Activated CD8-positive, alpha-beta memory T cell treated with anti-CD3 and anti-CD28 coated beads, Interleukin-2, amount 50 U/mL, for 48 hours (primary cell): Measurements from ENCODE around the gene TTYH2.

ENCODE experiments used
- DNase-seq: peaks from one replicate; pipeline ENCODE4 v3.0.0-alpha.2; 2020

The TTYH2 gene

GRCh38 chr17:74196541-74197317, 16.6 kb upstream of the TTYH2 start:
- no peak for DNase-seq

- no peak for DNase-seq
Measured at GRCh38 chr17:74197801-74198200, 15.6 kb upstream of the TTYH2 start.

DNA sequence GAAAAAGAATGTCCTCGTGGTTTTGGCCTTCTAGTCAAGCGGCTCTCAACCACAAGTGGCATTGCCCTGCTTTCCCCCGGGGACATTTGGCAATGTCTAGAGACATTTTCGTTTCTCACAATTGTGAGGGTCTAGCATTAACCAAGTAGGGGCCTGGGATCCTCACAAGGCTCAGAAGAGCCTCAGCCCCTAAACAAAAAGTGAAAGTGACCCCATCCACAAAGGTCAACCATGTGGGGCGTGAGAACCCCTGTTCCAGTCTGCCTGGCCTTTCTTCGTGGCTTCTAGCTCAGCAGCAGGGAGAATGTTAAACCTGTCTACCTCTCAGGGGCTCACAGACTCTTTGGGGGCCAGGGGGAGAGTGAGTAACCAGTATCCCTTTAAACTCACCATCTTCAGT, 14.7 kb upstream of the TTYH2 start:
- DNase-seq, result peak; percentile 47

GRCh38 chr17:74199306-74200092, 13.9 kb upstream of the TTYH2 start:
- peak; percentile 90 for DNase-seq

GRCh38 chr17:74200112-74200511, 13.3 kb upstream of the TTYH2 start:
- DNase-seq, result no peak

DNA sequence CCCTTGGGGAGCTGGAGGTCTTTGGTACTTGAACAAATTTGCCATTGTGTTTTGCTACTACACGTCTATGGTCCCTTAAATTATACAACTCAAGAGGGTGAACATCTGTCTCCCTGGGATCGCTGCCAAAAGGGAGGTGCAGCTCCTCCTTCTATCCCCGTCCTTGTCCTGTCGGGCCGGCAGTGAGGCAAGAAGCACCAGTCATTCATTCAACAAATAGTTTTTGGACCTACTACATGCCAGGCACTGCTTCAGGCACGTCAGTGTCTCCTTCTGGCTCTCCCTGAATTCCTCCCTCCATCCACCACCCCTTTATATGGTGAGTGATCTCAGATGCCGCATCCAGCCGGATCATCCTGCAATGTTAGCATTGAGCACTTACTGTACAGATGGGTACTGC, 12.1 kb upstream of the TTYH2 start:
- no peak for DNase-seq

DNA sequence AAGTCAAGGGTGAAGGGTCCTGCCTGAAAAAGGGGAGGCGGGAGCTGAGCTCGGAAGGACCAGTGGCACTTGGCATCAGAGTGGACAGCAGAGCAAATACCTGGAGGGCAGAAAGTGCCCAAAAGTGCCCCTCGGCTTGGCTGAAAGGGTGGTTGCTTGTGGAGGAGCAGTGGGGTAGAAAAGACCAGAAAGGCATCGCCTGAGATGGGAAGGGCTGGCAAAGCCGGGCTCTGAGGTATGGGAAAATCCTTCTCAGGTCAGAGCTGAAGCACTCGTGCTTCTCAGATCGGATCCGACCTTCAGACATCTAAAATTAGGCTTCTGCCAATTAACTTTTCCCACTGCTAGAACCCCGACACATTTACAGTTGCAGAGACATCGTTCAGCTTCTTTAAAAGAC, 11.4 kb upstream of the TTYH2 start:
- peak; percentile 43 for DNase-seq

GRCh38 chr17:74202938-74203337, 10.4 kb upstream of the TTYH2 start:
- no peak for DNase-seq

DNA sequence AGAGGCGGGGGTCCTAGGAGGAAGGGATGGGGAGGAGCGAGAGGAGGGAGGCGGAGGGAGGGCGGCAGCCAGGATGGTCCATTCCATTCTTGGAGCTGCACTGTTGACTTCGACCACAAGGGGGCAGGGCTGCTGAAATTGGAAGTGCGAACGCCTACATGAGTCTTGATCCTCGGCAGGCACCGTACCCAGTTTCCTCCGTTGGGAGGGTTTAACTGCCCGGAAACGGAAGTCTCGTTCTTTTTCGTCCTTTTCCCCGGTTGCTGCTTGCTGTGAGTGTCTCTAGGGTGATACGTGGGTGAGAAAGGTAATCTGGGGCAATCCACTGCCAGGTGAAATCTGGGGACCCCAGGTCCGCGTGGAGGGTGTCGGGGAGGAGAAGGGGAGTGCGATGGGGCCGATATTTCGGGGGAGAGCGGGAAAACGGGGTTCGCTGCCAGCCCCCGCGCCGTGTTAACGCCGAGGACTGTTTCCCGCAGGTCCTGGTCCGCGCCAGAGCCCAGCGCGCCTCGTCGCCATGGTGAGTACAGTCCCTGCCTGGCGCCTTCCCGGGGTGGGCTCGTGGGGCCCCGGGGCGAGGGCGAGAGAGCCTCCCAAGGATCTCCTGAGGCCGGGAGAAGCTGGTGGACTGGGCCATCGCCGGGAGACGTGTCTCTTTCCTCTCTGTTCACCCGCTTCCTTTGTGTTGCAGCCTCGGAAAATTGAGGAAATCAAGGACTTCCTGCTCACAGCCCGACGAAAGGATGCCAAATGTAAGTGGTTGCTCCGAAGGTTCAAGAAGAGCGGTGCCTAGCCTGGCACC, 9.7 kb upstream of the TTYH2 start, which contains the start of gene RPL38:
Gene RPL38 (plus strand): TSS at position 240 of the 802 bp plus-strand sequence. CDS start 278 bp downstream, at position 518.
- peak; percentile 99 for DNase-seq

- DNase-seq, result peak; percentile 54
Measured at GRCh38 chr17:74204474-74204873, 8.9 kb upstream of the TTYH2 start.

GRCh38 chr17:74205274-74205673, 8.1 kb upstream of the TTYH2 start:
- DNase-seq, result peak; percentile 57

DNA sequence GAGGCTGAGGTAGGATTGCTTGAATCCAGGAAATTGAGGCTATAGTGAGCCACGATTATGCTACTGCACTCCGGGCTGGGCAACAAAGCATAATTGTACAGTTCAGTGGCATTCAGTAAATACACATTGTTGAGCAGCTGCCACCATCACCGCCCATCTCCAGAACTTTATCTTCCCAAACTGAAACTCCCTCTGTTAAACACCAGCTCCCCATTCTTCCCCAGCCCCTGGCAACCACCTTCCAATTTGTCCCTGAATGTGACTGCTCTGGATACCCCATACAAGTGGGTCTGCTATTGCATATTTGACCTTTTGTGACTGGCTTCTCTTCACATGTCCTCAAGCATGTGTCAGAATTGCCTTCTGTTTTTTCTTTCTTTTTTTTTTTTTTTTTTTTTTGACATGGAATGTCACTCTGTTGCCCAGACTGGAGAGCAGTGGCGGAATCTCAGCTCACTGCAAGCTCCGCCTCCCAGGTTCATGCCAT, 7.0 kb upstream of the TTYH2 start:
- DNase-seq, result no peak

DNA sequence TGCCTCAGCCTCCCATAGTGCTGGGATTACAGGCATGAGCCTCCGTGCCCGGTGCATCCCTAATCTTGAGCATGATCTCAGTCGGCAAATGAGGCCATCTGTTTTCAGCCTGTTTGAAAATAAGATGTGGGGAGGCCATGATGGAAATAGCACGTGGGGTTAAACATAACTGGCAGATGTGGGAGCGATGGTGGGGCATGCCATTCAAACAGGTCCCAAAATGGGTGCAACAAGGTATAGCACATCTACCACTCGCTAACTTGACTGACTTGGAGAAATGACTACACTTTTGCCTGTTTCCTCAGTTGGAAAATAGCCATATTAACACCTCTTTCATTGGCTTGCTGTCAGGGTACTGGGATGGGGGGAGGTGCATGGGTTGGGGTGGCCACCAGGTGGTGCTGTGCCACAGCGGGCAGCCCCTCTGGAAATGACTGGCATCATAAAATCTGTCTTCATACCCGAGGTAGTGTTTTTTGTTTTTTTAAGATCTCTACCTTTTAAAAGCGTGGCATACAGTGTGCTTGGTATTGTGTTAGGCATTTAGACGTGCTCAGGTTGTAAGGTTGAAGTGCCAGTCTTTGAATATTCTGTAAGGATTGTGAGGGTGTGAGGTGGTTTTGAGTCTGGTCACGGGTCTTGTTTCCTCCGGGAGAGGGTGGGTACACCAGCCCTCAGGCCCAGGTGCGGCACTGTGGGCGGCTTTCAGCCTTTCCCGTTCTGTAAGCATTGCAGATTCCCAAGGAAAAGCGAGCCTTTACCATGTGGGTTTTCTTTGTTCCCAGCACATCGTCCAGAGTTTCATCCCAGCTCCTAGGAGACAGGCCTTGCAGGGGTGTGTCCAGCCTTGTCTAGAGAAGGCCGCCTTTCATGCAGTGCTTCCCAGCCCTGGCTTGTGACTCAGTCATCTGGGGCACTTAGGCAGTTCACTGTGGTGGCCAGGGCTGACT, 2.9 kb upstream of the TTYH2 start:
- peak; percentile 89 for DNase-seq

GRCh38 chr17:74211141-74211911, 2.0 kb upstream of the TTYH2 start:
- peak; percentile 80 for DNase-seq

DNA sequence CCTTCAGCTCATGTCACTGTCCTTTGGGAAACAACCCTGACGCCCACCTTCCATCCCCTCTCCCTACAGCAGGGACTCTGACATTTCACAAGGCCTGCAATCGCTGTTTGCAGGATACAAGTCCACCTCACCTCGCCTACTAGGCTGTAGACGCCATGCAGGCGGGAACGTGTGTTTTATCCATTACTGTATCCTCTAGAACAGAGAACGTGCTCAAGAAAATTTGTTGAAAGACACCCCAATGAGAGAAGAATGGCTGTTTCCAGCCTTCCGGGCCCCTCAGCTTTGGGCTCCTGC, 1.5 kb upstream of the TTYH2 start:
- peak; percentile 75 for DNase-seq

DNA sequence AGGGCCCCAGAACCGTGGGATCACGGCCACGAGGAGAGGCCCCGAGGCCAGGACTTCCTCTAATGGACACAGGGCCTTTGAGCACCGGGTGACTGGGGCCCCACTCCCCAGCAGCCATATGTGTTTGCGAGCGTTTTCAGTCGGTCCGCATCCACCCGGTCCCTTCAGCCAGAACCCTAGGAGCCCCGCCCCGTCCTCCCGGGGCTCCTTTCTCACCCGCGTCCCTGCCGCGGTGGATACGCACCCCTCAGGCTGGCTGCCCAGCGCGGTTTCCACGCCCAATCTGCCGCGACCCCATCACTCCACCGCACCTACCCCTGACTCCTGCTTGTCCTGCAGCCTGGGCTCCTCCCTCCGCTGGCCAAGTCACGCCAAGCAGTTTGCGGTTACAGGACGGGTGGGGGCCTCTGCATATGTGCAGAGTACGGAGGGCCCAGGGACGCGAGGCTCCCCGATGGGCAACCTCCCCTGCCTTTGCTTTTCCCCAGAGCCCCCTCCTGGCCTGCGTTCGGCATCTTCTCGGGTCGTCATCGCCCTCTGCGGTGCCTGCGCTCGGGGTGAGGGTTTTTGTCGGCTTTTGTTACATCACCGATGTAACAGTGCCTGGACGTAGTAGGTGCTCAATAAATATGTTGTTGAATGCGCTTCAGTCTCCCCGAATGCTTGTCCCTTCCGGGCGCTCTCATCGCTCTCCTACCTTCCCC, 1.0 kb upstream of the TTYH2 start:
- DNase-seq, result peak; percentile 74

GRCh38 chr17:74213861-74214391, 555 bp downstream of the TTYH2 start:
- DNase-seq, result peak; percentile 63

DNA sequence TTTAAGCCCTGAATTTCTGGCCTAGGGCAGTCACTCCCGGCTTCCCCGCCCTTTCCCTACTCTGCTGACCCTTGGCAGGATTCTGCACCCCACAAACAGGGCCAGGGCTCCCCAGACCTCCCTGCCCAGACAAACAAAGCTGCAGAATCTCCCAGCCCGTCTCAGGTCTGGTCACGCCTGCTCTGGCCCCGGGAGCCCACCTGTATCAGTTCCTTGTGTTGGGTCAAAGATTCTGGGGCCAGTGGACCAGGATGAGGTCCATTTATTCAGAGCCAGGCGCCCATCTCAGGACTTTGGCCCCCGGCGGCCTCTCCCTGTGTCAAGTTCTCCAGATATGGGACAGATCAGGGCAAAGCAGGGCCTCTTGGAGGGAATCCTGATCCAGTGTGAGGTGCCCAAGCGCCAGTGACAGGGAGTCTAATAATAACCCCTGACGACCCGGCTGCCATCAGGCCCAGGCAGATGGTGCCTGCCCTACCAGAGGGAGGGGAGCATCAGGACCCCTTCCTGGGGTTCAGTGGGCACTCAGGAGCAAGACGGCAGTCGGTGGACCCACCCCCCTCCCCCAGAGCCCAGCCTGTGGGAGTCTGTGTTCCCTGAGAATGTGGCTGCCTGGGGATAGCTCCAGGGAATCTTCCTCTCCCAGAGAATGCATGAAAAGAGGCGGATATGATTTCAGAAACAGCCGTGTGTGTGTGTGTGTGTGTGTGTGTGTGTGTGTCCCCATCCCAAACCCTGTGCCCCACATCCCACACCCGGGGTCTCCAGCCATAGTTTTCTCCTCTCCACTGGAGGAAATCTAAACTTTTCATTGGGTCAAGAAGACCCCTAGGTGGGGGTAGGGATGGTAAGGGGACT, 1.3 kb downstream of the TTYH2 start:
- no peak for DNase-seq

- no peak for DNase-seq
Measured at GRCh38 chr17:74215342-74215727, 2.0 kb downstream of the TTYH2 start.
